BJ (cell line): Measurements from ENCODE around the gene STEAP4. TPM values are rescaled to one million over a fixed set of nuclear protein-coding genes. Genes with fewer than 3 reads are reported as not detected.

Experiments
- CTCF ChIA-PET: fragments of 350-600 bp; formaldehyde crosslinking; extraction: SDS; loops from one replicate; lab custom pipeline; 2021; ENCODE audit warnings: antibody characterized with exemption, inconsistent platforms; lab: Yijun Ruan, JAX
- POLR2A ChIA-PET: fragments of 300-600 bp; sonication (Branson Sonifier 250); formaldehyde crosslinking; extraction: SDS; loops from one replicate; lab custom pipeline; 2021; ENCODE audit warnings: antibody characterized with exemption; lab: Charles Lee
- DNase-seq: peaks from one replicate; pipeline ENCODE4 v3.0.0-alpha.2; 2011; ENCODE audit warnings: low read depth
- H3K27me3 ChIP-seq: 2 replicates; pipeline ENCODE4 v1.6.0; 2011; ENCODE audit warnings: low read length; ENCODE audit not compliant: control insufficient read depth, insufficient read depth
- H3K36me3 ChIP-seq: 2 replicates; pipeline ENCODE4 v1.5.1; 2011; ENCODE audit warnings: low read length; ENCODE audit not compliant: control insufficient read depth, insufficient read depth
- H3K4me3 ChIP-seq: 2 replicates; pipeline ENCODE4 v1.5.1; 2011; ENCODE audit warnings: low read depth, mild to moderate bottlenecking, control low read depth, low read length
- polyA plus RNA-seq: library from polyadenylated mRNA; depleted of rRNA; stranded (reverse); fragments of >200 nt; gene quantifications from 2 replicates; pipeline ENCODE4 v1.2.3, GENCODE V29; 2011
- TF ChIP-seq, protein P1 (sequence below): IDR thresholded peaks from 2 replicates; pipeline ENCODE4 v1.5.1; 2011; ENCODE audit warnings: low read depth, mild to moderate bottlenecking, control low read depth, inconsistent platforms, low read length, moderate library complexity; ENCODE audit not compliant: insufficient read depth

STEAP4 gene
- polyA plus RNA-seq, 1 experiment = not detected

DNA sequence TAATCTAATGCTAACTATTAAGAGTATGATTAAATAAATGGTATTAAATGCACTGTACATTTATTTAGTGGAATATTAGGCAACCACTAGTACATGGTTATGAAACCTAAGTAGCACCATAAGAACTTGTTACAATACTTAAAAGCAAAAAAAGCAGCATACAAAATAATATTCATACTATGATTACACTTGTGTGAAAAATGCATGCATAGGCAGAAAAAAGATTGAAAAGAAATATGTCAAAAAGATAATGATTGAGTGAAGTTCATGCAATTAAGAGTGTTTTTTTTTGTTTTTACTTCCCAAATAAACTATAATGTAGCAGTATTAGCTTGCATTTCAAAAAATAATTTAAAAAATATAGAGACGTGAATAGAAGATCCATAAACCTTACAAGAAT is 66.8 kb downstream of the STEAP4 start:
- CTCF ChIA-PET = no interaction called here
- Histone ChIP-seq H3K36me3 (no peaks in the 10 kb centered on the region), H3K27me3 (no peaks in the 10 kb centered on the region), H3K4me3 (no peak overlapping the region)
- TF ChIP-seq, protein P1, sequence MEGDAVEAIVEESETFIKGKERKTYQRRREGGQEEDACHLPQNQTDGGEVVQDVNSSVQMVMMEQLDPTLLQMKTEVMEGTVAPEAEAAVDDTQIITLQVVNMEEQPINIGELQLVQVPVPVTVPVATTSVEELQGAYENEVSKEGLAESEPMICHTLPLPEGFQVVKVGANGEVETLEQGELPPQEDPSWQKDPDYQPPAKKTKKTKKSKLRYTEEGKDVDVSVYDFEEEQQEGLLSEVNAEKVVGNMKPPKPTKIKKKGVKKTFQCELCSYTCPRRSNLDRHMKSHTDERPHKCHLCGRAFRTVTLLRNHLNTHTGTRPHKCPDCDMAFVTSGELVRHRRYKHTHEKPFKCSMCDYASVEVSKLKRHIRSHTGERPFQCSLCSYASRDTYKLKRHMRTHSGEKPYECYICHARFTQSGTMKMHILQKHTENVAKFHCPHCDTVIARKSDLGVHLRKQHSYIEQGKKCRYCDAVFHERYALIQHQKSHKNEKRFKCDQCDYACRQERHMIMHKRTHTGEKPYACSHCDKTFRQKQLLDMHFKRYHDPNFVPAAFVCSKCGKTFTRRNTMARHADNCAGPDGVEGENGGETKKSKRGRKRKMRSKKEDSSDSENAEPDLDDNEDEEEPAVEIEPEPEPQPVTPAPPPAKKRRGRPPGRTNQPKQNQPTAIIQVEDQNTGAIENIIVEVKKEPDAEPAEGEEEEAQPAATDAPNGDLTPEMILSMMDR = no peak
- DNase-seq = no peak
- POLR2A ChIA-PET = no interaction called here

DNA sequence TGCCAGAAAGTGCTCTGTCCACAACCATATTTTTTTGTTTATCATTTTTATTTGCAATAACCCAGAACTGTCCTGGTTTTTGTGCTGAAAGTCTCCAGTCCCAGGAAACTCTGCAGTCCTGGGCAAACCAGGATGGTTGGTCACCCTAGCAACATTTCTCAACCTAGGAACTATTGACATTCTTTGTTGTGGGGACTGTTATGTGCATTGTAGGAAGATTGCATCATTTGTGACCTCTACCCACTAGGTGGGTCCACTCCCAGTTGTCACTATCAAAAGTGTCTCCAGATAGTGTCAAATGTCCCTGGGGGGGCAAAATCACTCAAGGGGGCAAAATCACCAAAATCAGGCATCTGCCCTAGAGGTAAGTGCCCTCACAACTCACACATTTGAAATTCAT is 72.9 kb downstream of the STEAP4 start:
- Histone ChIP-seq H3K4me3 (no peak overlapping the region), H3K36me3 (no peaks in the 10 kb centered on the region), H3K27me3 (no peaks in the 10 kb centered on the region; the same call in 1 of the 2 replicates)
- no peak for DNase-seq
- TF ChIP-seq, protein P1 = no peak
- POLR2A ChIA-PET = no interaction called here
- CTCF ChIA-PET = no interaction called here

DNA sequence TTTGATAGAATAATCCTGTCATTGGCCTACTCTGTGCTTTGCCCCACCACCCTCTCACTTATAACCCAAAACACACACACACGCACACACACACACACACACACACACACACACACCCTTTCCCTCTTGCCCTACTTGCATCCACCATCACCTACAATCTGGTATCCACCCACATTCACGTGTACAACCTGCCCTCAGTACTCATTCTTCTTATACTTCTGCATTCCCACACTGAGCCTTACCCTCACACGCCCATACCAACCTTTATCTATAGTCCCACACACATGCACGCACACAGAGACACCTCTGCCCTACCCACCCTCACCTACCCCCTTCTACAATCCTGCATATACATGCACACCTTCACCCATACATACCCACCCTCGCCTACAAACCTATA is 76.0 kb downstream of the STEAP4 start:
- H3K27me3 ChIP-seq = no peaks in the 10 kb centered on the region; the same call in 1 of the 2 replicates
- H3K4me3 ChIP-seq = no peak overlapping the region
- POLR2A ChIA-PET = no interaction called here
- no peak for DNase-seq
- TF ChIP-seq, protein P1 = no peak
- CTCF ChIA-PET = no interaction called here
- H3K36me3 ChIP-seq = no peaks in the 10 kb centered on the region

DNA sequence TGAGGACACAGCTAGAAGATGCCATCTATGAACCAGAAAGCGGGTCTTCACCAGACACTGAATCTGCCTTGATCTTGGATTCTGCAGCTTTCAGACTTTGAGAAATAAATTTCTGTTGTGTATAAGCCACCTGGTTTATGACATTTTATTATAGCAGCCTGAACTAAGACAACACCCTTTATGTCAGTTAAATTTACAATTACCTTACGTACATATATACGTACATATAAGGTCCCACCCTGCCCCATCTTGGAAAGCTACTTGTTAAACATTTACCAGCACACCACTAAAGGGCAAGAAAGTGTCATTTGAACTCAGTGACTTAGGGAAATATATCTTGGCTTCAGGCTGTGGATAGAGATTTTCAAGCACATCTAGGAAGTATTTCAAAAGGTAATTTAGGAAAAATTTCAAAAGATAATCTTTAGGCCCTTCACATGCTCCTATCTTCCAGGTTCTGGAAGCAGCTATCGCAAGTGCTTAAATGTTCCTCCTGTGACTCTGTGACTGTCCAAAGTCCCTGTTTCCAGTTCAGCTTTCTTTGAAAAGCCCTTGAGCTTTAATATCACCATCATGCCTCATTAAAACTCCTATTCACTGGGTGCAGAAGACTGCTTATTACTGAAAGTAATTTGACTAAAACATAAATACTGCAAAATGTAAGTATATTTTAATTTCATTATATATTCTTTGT is 77.2 kb downstream of the STEAP4 start:
- TF ChIP-seq, protein P1 = no peak
- DNase-seq = no peak
- no peaks in the 10 kb centered on the region; the same call in 1 of the 2 replicates for H3K27me3 ChIP-seq
- H3K4me3 ChIP-seq = no peak overlapping the region
- ChIA-PET POLR2A (no interaction called here), CTCF (no interaction called here)
- H3K36me3 ChIP-seq = no peaks in the 10 kb centered on the region

DNA sequence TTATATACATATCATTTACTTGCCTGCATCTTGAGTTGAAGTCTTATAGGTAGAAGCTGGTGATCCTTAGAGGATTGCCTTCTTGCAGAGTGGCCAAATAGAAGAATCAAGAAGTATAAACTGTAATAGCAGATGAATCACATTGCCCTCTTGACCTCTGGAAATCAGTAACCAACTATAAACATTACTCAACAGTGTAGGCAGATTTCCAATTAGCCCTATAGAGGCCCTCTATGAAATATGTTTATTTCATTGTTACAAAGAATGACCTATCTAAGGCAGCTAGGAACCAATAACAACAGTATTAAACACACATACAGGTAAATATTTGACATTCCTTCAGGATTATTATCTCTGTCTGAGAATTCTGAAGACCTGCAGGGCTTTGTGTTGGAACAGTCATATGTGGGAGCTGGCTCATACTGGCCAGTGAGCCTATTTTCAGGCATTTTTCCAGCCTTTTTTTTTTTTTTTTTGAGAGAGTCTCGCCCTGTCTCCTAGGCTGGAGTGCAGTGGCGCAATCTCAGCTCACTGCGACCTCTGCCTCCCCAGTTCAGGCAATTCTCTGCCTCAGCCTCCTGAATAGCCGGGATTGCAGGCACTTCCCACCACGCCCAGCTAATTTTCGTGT is 79.7 kb downstream of the STEAP4 start:
- Histone ChIP-seq H3K27me3 (no peaks in the 10 kb centered on the region; the same call in 1 of the 2 replicates), H3K36me3 (no peaks in the 10 kb centered on the region), H3K4me3 (no peak overlapping the region)
- ChIA-PET POLR2A (interaction anchor here (0.6 kb wide), 2 partner anchors 58 to 1024 kb away, joined by 9 to 13 read pairs; no protein-coding TSS in a partner anchor), CTCF (interaction anchor here (1.7 kb wide), 1 partner anchor 17 kb away, joined by 5 read pairs; no protein-coding TSS in a partner anchor)
- no peak for DNase-seq
- TF ChIP-seq, protein P1 = no peak
